Stimulated activated CD4-positive, alpha-beta T cell treated with anti-CD3 and anti-CD28 coated beads, TNF-alpha, amount 100 ng/mL, for 48 hours (primary cell): ENCODE results near the gene CRB2.

Experiments used
- DNase-seq, 3 donors: peaks; one replicate each; pipeline ENCODE4 v3.0.0-alpha.2; 2020; ENCODE audit warnings: low read depth in 3 of 3

CRB2 gene

GRCh38 chr9:123421186-123421585 is 65.2 kb downstream of the CRB2 start:
- DNase-seq, result no peak

GRCh38 chr9:123421801-123422455 is 65.9 kb downstream of the CRB2 start:
- no peak for DNase-seq

- DNase-seq, result no peak
Observed at GRCh38 chr9:123422635-123423310, 66.8 kb downstream of the CRB2 start.

GRCh38 chr9:123423311-123423640 is 67.3 kb downstream of the CRB2 start:
- no peak for DNase-seq

GRCh38 chr9:123424131-123424530 is 68.1 kb downstream of the CRB2 start:
- no peak for DNase-seq

GRCh38 chr9:123424552-123425225 is 68.7 kb downstream of the CRB2 start:
- DNase-seq, result no peak

GRCh38 chr9:123425261-123425821 is 69.3 kb downstream of the CRB2 start:
- no peak for DNase-seq

GRCh38 chr9:123425836-123426365 is 69.9 kb downstream of the CRB2 start:
- DNase-seq, result no peak

GRCh38 chr9:123426406-123426805 is 70.4 kb downstream of the CRB2 start:
- DNase-seq, result no peak
